ENCODE measurements around the gene ALG12. TPM values are rescaled to one million over a fixed set of nuclear protein-coding genes. Genes with fewer than 3 reads are reported as not detected.
A peak's percentile ranks its signal among the peaks of the same experiment; 100 is the strongest.

The ALG12 gene
- total and polyA plus RNA-seq, 2 of the 13 experiments (the other 11 are each of a cell fraction or from before 2014, with no cell fraction given) = 7.8 to 15.8 TPM

DNA sequence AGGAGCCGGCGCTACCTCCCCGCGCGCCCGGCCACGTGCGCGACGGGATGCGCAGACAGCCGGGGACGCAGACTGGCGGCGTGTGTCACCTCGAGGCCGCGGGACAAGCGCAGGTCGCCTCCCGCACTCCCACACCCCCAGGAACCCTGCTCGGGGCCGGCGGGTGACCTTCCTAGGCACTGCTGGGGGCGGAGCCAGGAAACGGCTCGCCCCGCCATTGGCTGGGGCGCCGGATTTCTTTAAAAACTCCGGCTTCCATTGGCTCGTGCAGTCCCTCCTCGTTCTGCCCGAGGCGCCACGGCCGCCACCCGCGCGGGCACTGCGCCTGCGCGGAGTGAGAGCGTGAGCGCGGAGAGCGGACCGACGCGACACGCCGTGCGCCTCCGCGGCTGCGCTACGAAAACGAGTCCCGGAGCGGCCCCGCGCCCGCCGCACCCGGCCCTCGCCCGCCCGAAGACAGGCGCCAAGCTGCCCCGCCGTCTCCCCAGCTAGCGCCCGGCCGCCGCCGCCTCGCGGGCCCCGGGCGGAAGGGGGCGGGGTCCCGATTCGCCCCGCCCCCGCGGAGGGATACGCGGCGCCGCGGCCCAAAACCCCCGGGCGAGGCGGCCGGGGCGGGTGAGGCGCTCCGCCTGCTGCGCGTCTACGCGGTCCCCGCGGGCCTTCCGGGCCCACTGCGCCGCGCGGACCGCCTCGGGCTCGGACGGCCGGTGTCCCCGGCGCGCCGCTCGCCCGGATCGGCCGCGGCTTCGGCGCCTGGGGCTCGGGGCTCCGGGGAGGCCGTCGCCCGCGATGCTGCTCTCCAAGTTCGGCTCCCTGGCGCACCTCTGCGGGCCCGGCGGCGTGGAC lies 42.1 kb upstream of the ALG12 start, which contains the start of gene PIM3 (continued):
- TF ChIP-seq, protein P1, sequence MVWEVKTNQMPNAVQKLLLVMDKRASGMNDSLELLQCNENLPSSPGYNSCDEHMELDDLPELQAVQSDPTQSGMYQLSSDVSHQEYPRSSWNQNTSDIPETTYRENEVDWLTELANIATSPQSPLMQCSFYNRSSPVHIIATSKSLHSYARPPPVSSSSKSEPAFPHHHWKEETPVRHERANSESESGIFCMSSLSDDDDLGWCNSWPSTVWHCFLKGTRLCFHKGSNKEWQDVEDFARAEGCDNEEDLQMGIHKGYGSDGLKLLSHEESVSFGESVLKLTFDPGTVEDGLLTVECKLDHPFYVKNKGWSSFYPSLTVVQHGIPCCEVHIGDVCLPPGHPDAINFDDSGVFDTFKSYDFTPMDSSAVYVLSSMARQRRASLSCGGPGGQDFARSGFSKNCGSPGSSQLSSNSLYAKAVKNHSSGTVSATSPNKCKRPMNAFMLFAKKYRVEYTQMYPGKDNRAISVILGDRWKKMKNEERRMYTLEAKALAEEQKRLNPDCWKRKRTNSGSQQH (CRISPR knock-in tag; IDR thresholded peaks at IDR 0.05; ENCODE audit: low read depth) = peak; percentile 73; the same call in 1 of the 2 replicates
- TF ChIP-seq ZNF7 (CRISPR knock-in tag; IDR thresholded peaks at IDR 0.05) = no peak
- peak; percentile 25; the same call in 1 of the 2 replicates for TF ChIP-seq ZNF121 (CRISPR knock-in tag; IDR thresholded peaks at IDR 0.05)
- no peak for TF ChIP-seq FOXK2 (IDR thresholded peaks at IDR 0.05)
- TF ChIP-seq, protein P2, sequence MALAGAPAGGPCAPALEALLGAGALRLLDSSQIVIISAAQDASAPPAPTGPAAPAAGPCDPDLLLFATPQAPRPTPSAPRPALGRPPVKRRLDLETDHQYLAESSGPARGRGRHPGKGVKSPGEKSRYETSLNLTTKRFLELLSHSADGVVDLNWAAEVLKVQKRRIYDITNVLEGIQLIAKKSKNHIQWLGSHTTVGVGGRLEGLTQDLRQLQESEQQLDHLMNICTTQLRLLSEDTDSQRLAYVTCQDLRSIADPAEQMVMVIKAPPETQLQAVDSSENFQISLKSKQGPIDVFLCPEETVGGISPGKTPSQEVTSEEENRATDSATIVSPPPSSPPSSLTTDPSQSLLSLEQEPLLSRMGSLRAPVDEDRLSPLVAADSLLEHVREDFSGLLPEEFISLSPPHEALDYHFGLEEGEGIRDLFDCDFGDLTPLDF (CRISPR knock-in tag; IDR thresholded peaks at IDR 0.05) = peak; percentile 41; the same call in 1 of the 2 replicates
- TF ChIP-seq, protein P3, sequence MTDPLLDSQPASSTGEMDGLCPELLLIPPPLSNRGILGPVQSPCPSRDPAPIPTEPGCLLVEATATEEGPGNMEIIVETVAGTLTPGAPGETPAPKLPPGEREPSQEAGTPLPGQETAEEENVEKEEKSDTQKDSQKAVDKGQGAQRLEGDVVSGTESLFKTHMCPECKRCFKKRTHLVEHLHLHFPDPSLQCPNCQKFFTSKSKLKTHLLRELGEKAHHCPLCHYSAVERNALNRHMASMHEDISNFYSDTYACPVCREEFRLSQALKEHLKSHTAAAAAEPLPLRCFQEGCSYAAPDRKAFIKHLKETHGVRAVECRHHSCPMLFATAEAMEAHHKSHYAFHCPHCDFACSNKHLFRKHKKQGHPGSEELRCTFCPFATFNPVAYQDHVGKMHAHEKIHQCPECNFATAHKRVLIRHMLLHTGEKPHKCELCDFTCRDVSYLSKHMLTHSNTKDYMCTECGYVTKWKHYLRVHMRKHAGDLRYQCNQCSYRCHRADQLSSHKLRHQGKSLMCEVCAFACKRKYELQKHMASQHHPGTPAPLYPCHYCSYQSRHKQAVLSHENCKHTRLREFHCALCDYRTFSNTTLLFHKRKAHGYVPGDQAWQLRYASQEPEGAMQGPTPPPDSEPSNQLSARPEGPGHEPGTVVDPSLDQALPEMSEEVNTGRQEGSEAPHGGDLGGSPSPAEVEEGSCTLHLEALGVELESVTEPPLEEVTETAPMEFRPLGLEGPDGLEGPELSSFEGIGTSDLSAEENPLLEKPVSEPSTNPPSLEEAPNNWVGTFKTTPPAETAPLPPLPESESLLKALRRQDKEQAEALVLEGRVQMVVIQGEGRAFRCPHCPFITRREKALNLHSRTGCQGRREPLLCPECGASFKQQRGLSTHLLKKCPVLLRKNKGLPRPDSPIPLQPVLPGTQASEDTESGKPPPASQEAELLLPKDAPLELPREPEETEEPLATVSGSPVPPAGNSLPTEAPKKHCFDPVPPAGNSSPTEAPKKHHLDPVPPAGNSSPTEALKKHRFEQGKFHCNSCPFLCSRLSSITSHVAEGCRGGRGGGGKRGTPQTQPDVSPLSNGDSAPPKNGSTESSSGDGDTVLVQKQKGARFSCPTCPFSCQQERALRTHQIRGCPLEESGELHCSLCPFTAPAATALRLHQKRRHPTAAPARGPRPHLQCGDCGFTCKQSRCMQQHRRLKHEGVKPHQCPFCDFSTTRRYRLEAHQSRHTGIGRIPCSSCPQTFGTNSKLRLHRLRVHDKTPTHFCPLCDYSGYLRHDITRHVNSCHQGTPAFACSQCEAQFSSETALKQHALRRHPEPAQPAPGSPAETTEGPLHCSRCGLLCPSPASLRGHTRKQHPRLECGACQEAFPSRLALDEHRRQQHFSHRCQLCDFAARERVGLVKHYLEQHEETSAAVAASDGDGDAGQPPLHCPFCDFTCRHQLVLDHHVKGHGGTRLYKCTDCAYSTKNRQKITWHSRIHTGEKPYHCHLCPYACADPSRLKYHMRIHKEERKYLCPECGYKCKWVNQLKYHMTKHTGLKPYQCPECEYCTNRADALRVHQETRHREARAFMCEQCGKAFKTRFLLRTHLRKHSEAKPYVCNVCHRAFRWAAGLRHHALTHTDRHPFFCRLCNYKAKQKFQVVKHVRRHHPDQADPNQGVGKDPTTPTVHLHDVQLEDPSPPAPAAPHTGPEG (CRISPR knock-in tag; IDR thresholded peaks at IDR 0.05) = peak; percentile 77
- TF ChIP-seq ZFP41 (CRISPR knock-in tag; IDR thresholded peaks at IDR 0.05; ENCODE audit: borderline replicate concordance) = 0 out of 2 replicates have a peak, but pooled peaks have one; percentile 77
- no peak for TF ChIP-seq PITX1 (CRISPR knock-in tag; IDR thresholded peaks at IDR 0.05)
- no peak for TF ChIP-seq ZNF75D (CRISPR knock-in tag; IDR thresholded peaks at IDR 0.05; ENCODE audit: borderline replicate concordance)
- no peak for TF ChIP-seq GFI1 (CRISPR knock-in tag; IDR thresholded peaks at IDR 0.05; ENCODE audit: borderline replicate concordance)
- TF ChIP-seq ZNF737 (CRISPR knock-in tag; IDR thresholded peaks at IDR 0.05; ENCODE audit: borderline replicate concordance) = no peak
- TF ChIP-seq, protein P4, sequence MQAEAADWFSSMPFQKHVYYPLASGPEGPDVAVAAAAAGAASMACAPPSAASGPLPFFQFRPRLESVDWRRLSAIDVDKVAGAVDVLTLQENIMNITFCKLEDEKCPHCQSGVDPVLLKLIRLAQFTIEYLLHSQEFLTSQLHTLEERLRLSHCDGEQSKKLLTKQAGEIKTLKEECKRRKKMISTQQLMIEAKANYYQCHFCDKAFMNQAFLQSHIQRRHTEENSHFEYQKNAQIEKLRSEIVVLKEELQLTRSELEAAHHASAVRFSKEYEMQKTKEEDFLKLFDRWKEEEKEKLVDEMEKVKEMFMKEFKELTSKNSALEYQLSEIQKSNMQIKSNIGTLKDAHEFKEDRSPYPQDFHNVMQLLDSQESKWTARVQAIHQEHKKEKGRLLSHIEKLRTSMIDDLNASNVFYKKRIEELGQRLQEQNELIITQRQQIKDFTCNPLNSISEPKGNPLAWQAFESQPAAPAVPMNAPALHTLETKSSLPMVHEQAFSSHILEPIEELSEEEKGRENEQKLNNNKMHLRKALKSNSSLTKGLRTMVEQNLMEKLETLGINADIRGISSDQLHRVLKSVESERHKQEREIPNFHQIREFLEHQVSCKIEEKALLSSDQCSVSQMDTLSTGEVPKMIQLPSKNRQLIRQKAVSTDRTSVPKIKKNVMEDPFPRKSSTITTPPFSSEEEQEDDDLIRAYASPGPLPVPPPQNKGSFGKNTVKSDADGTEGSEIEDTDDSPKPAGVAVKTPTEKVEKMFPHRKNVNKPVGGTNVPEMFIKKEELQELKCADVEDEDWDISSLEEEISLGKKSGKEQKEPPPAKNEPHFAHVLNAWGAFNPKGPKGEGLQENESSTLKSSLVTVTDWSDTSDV (CRISPR knock-in tag; IDR thresholded peaks at IDR 0.05) = 0 out of 2 replicates have a peak, but pooled peaks have one; percentile 33
- TF ChIP-seq ZNF441 (CRISPR knock-in tag; IDR thresholded peaks at IDR 0.05; ENCODE audit: borderline replicate concordance) = peak; percentile 83; the same call in 1 of the 2 replicates
- TF ChIP-seq YEATS4 (CRISPR knock-in tag; IDR thresholded peaks at IDR 0.05; ENCODE audit: borderline replicate concordance) = peak; percentile 89
- TF ChIP-seq RORA (CRISPR knock-in tag; IDR thresholded peaks at IDR 0.05) = no peak
- no peak for TF ChIP-seq SMAD3 (CRISPR knock-in tag; IDR thresholded peaks at IDR 0.05)
- 0 out of 2 replicates have a peak, but pooled peaks have one; percentile 23 for TF ChIP-seq MIXL1 (CRISPR knock-in tag; IDR thresholded peaks at IDR 0.05)
